HG03378 (cell line): ENCODE data around the gene LUZP2.

ENCODE experiments used
- ATAC-seq: cut with Tn5 transposase; IDR thresholded peaks from one replicate; pipeline ENCODE4 v1.9.1; 2021; ENCODE audit warnings: mild to moderate bottlenecking, moderate library complexity; ENCODE audit not compliant: unreplicated experiment

LUZP2 gene

GRCh38 chr11:24560324-24560723 lies 63.5 kb downstream of the LUZP2 start:
- no peak for ATAC-seq

- no peak for ATAC-seq
Measured at GRCh38 chr11:24567380-24567779, 70.5 kb downstream of the LUZP2 start.

GRCh38 chr11:24572376-24572775 lies 75.5 kb downstream of the LUZP2 start:
- no peak for ATAC-seq

- ATAC-seq: no peak
Measured at GRCh38 chr11:24574461-24574860, 77.6 kb downstream of the LUZP2 start.

DNA sequence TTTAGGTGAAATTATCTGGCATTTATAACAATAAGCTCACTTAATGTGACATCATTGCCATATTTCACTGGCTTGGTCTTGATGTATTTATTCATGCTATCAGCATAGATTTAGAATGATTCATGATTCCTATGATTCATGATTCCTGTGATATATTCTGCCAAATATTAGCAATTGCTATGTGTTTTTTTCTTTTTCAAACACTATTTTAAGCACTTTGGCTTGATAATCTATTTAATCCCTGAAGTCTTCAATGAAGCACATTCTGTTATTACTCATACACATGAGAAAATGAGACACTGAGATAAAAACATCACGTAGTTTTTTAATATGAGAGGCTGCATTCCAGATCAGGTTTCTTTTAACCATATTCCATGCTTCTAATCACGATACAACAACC lies 78.5 kb downstream of the LUZP2 start:
- no peak for ATAC-seq

- ATAC-seq: no peak
Measured at GRCh38 chr11:24585192-24585591, 88.3 kb downstream of the LUZP2 start.

DNA sequence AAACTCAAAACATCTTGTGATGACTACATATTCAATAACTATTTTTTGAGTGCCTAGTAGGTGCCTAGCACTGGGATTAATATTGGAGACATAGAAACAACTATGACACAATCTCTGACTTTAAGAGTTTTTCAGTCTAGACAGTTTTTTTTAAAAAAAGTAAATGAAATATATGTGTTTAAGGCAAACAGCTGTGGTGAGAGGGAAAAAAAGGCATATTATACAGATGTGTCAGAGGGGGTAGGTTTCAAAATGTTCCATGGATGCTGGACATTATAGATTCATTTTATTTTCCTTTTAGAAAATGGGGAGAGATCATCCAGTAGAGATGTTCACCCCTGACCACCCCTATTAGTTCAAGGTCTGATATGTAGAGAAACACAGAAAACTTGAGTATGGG lies 90.8 kb downstream of the LUZP2 start:
- no peak for ATAC-seq

DNA sequence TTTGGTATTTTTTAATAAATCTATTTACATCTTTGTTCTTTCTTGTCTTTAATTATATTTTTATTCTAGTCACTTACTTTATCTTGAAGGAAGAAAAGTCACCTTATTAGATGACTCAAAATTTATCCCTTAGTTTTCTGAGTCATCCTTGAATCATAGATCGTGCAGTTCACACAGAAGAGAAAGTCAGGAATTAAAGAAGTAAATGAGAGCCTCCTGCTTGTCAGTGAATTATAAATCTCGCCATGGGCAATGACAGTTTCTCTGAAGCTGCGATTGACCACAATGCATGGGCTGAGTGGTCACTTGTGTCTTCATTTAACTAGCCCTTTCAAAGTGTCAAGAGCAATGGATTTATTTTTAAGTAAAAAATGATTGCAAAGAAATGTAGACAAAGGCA lies 91.2 kb downstream of the LUZP2 start:
- no peak for ATAC-seq

DNA sequence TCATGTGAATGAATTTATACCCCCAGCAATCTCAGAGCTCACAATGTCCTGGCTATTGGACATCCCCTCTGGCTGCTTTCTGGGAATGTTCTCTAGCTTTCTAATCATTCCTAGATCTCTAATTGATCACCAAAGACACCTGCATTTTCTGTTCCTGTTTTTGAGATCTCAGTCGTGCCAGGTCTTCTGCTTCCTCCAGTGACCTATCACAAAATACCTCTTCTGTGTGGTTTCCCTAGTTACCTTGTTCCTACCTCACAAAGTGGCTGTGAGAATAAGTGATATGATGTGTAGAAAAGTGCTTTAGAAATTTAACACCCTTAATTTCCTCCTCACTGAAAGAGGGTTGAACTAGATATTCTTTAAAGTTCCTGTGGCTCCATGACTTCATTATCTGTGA lies 92.2 kb downstream of the LUZP2 start:
- no peak for ATAC-seq

DNA sequence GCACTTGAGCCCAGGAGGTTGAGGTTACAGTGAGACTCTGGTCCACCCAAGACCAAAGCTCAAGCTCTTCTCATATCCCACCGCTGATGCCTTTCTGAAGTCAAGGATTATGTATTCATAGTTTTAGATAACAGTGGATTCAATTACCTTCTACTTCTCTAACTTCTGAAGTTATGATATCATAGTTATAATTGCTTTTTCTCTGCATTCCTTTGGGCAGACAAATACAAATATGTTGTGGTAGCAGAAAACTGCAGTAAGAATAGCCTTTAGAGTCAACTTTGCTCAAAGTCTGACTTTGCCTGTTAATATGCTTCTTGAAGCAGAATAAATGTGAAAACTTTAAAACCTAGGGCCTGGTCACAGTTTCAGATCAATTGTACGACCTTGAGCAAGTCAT lies 94.4 kb downstream of the LUZP2 start:
- no peak for ATAC-seq

DNA sequence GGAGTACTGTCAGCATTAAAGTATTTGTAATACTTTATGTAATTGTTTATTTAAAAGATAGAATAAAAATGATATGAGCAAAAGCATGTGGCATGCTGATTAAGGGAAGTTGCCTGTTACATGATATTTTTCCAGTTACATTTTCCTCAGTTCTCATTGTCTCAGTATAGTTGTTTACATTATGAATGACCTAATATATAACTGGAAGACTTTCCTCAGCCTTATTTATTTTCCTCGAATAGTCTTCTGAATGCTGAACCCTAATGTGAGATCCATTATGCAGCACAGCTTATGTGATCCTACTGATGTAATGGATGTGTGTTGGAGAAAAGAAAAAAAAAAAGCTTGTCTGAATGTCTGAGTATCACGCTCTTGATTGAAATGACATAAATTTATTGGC lies 95.5 kb downstream of the LUZP2 start:
- ATAC-seq: no peak

DNA sequence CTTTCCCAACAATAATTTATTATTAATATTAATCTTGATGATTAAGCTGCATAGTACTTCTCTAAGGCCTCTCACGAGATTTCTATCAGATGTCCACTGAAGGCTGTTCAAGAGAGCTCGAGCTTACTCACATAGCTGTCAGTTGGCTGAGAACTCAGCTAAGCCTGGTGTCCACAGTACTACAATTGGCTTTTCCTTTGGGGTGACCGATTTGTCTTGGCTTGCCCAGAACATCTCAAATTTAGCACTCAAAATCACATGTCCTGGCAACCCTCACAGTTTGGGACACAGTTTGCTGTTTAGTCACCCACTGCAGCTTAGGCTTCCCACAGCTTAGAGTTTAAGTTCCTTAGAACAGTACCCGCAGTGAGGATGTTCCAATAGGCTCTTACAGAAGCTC lies 96.5 kb downstream of the LUZP2 start:
- ATAC-seq: no peak

GRCh38 chr11:24594401-24594800 lies 97.5 kb downstream of the LUZP2 start:
- no peak for ATAC-seq

DNA sequence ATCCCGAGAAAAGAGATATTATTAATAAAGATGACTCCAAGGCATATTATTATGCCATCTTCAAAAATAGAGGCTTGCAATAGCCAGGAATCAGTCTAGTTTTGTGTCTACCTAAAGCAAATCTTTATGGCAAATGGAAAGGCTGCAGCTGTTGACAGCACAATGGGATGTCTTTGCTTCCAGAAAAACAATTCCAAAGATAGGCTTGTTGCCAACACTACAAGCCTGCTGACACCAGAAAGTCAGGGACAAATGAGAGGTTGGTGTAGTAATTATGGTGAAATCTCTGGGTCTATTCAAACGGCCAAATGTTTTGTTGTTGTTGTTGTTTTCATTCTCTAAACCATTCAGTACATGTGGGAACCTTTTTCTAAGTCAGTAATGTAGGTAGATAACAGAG lies 101.8 kb downstream of the LUZP2 start:
- no peak for ATAC-seq

- no peak for ATAC-seq
Measured at GRCh38 chr11:24609192-24610119, 112.6 kb downstream of the LUZP2 start.

GRCh38 chr11:24615451-24616160 lies 118.8 kb downstream of the LUZP2 start:
- no peak for ATAC-seq

GRCh38 chr11:24617856-24618255 lies 121.0 kb downstream of the LUZP2 start:
- ATAC-seq: no peak

- no peak for ATAC-seq
Measured at GRCh38 chr11:24619900-24620299, 123.0 kb downstream of the LUZP2 start.

DNA sequence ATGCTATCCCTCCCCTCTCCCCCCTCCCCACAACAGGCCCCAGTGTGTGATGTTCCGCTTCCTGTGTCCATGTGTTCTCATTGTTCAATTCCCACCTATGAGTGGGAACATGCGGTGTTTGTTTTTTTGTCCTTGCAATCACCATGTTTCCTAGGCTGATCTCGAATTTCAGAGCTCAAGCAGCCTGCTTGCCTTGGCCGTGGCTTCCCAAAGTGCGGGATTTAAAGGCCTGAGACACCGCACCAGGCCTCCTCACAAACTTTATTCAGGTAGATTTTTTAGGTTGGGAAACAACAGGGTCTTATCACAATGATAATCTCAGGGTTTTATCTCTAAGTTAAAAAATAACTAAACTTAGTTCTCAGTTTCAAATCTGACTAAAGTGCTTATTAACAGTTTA lies 125.4 kb downstream of the LUZP2 start:
- ATAC-seq: no peak

DNA sequence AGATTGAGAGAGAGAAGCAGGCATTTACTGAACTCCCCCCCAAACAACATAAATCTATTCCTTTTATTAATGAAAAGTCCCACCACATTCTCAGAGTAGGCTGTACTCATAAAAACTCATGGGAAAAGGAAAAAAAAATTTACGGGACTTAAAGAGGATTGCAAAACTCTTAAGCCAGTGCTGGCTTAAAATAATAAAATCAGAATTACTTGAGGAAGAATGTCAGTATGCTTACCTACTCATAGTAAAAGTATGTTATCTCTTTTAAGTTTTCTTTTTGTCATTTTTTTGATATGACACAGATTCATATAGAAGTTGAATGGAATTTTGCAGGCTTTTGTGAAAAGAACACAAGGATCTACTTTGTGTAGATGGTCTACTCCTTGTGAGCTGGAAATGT lies 126.3 kb downstream of the LUZP2 start:
- no peak for ATAC-seq

- no peak for ATAC-seq
Measured at GRCh38 chr11:24624432-24624831, 127.6 kb downstream of the LUZP2 start.

GRCh38 chr11:24625975-24626374 lies 129.1 kb downstream of the LUZP2 start:
- no peak for ATAC-seq
